ENCODE data around the gene IL22RA2.

- TF ChIP-seq CTCF (IDR thresholded peaks at IDR 0.05) (no peak), POLR2A (IDR thresholded peaks at IDR 0.05) (no peak), POLR2AphosphoS5 (IDR thresholded peaks at IDR 0.05) (no peak)
Observed at GRCh38 chr6:137181891-137182653, 8.6 kb upstream of the IL22RA2 start.
